Ectodermal cell (in vitro differentiated cells): ENCODE measurements around the gene RAB6B.

ENCODE experiments used
- H3K27ac ChIP-seq: 2 replicates; pipeline ENCODE4 v1.7.0; 2013; ENCODE audit warnings: mild to moderate bottlenecking, low read depth, low read length; ENCODE audit not compliant: insufficient read depth, poor library complexity, severe bottlenecking
- H3K27me3 ChIP-seq: 2 replicates; pipeline ENCODE4 v1.7.0; 2013; ENCODE audit warnings: mild to moderate bottlenecking, low read length; ENCODE audit not compliant: insufficient read depth, control insufficient read depth, poor library complexity, severe bottlenecking
- H3K36me3 ChIP-seq: one replicate; pipeline ENCODE4 v1.7.0; 2013; ENCODE audit warnings: low read length; ENCODE audit not compliant: control insufficient read depth, insufficient read depth
- H3K4me1 ChIP-seq: one replicate; pipeline ENCODE4 v1.7.0; 2013; ENCODE audit warnings: low read length; ENCODE audit not compliant: control insufficient read depth, insufficient read depth
- H3K4me3 ChIP-seq: 2 replicates; pipeline ENCODE4 v1.7.0; 2013; ENCODE audit warnings: low read depth, low read length, control low read depth; ENCODE audit not compliant: insufficient read depth
- H3K9me3 ChIP-seq: 2 replicates; pipeline ENCODE4 v1.7.0; 2013; ENCODE audit warnings: mild to moderate bottlenecking, low read length, moderate library complexity; ENCODE audit not compliant: control insufficient read depth
- WGBS, 2 experiments: methylation state at CpG; one replicate each; pipeline ENCODE4 v1.1.7; 2013; ENCODE audit warnings: missing lambda C conversion rate in 2 of 2; 5-methylcytosine and 5-hydroxymethylcytosine counted together

RAB6B gene

GRCh38 chr3:133930341-133930933 lies 34.8 kb upstream of the RAB6B start:
- H3K9me3 ChIP-seq: no peaks in the 10 kb centered on the region
- peaks cover 23% of the 10 kb centered on the region for H3K27me3 ChIP-seq
- no peaks in the 10 kb centered on the region for H3K36me3 ChIP-seq
- 86% methylated on average over 1 of the region's 1 CpG; no CpG with 5 or more reads in 1 of the 2 experiments for WGBS, 2 experiments
- no peak overlapping the region for H3K4me3 ChIP-seq
- H3K27ac ChIP-seq: no peak overlapping the region
- H3K4me1 ChIP-seq: peaks cover 5% of the 10 kb centered on the region

- WGBS, 2 experiments: 91 to 94% methylated on average over 14 of the region's 14 CpGs
- Histone ChIP-seq H3K4me3 (no peak overlapping the region), H3K4me1 (peaks cover 5% of the 10 kb centered on the region), H3K36me3 (no peaks in the 10 kb centered on the region), H3K27me3 (peaks cover 23% of the 10 kb centered on the region), H3K27ac (no peak overlapping the region), H3K9me3 (no peaks in the 10 kb centered on the region)
Observed at GRCh38 chr3:133928903-133929607, 33.4 kb upstream of the RAB6B start.

- Histone ChIP-seq H3K4me1 (peaks cover 5% of the 10 kb centered on the region), H3K36me3 (no peaks in the 10 kb centered on the region), H3K9me3 (no peaks in the 10 kb centered on the region), H3K27ac (no peak overlapping the region), H3K4me3 (no peak overlapping the region), H3K27me3 (peaks cover 23% of the 10 kb centered on the region)
- WGBS, 2 experiments: 91 to 93% methylated on average over 20 of the region's 20 CpGs
Observed at GRCh38 chr3:133928136-133928893, 32.6 kb upstream of the RAB6B start.

GRCh38 chr3:133927540-133928066 lies 31.9 kb upstream of the RAB6B start:
- no peaks in the 10 kb centered on the region for H3K9me3 ChIP-seq
- peaks cover 23% of the 10 kb centered on the region for H3K27me3 ChIP-seq
- peak overlapping the region; percentile 52 for H3K4me3 ChIP-seq
- peaks cover 5% of the 10 kb centered on the region for H3K4me1 ChIP-seq
- no peak overlapping the region for H3K27ac ChIP-seq
- no peaks in the 10 kb centered on the region for H3K36me3 ChIP-seq
- 7% methylated on average over 51 of the region's 51 CpGs for WGBS, 2 experiments

GRCh38 chr3:133926736-133927539 lies 31.3 kb upstream of the RAB6B start:
- Histone ChIP-seq H3K4me3 (peak overlapping the region; percentile 52), H3K4me1 (peaks cover 5% of the 10 kb centered on the region), H3K36me3 (no peaks in the 10 kb centered on the region), H3K9me3 (no peaks in the 10 kb centered on the region), H3K27me3 (peaks cover 23% of the 10 kb centered on the region), H3K27ac (no peak overlapping the region)
- WGBS, 2 experiments: 15 to 17% methylated on average over 34 of the region's 34 CpGs

- Histone ChIP-seq H3K36me3 (no peaks in the 10 kb centered on the region), H3K27ac (no peak overlapping the region), H3K4me3 (no peak overlapping the region), H3K4me1 (peaks cover 5% of the 10 kb centered on the region), H3K9me3 (no peaks in the 10 kb centered on the region), H3K27me3 (peaks cover 23% of the 10 kb centered on the region)
- 90 to 93% methylated on average over 10 of the region's 10 CpGs for WGBS, 2 experiments
Observed at GRCh38 chr3:133925960-133926735, 30.5 kb upstream of the RAB6B start.

- no peaks in the 10 kb centered on the region for H3K9me3 ChIP-seq
- H3K27ac ChIP-seq: no peak overlapping the region
- peaks cover 23% of the 10 kb centered on the region for H3K27me3 ChIP-seq
- H3K4me3 ChIP-seq: no peak overlapping the region
- no peaks in the 10 kb centered on the region for H3K36me3 ChIP-seq
- H3K4me1 ChIP-seq: peaks cover 5% of the 10 kb centered on the region
- 85 to 90% methylated on average over 3 to 4 of the region's 4 CpGs for WGBS, 2 experiments
Observed at GRCh38 chr3:133924041-133924440, 28.4 kb upstream of the RAB6B start.

- no peaks in the 10 kb centered on the region for H3K36me3 ChIP-seq
- no peak overlapping the region for H3K27ac ChIP-seq
- H3K27me3 ChIP-seq: peaks cover 2% of the 10 kb centered on the region
- no peaks in the 10 kb centered on the region for H3K9me3 ChIP-seq
- 86 to 89% methylated on average over 1 of the region's 1 CpG for WGBS, 2 experiments
- no peak overlapping the region for H3K4me3 ChIP-seq
- H3K4me1 ChIP-seq: no peaks in the 10 kb centered on the region
Observed at GRCh38 chr3:133921592-133921991, 25.9 kb upstream of the RAB6B start.

- Histone ChIP-seq H3K4me1 (no peaks in the 10 kb centered on the region), H3K27me3 (no peaks in the 10 kb centered on the region), H3K27ac (no peak overlapping the region), H3K36me3 (no peaks in the 10 kb centered on the region), H3K9me3 (no peaks in the 10 kb centered on the region), H3K4me3 (no peak overlapping the region)
Observed at GRCh38 chr3:133917144-133917543, 21.5 kb upstream of the RAB6B start.
